IgD-negative memory B cell (primary cell): ENCODE data around the gene SLC25A33. TPM values are rescaled to one million over a fixed set of nuclear protein-coding genes. Genes with fewer than 3 reads are reported as not detected.

Source experiments
- H3K27ac Mint-ChIP-seq, 3 donors: one replicate each; pipeline ENCODE4 v1.8.0; 2020 to 2022; ENCODE audit warnings: mild to moderate bottlenecking in 3 of 3, mixed read lengths in 3 of 3, moderate library complexity in 1 of 3
- H3K27me3 Mint-ChIP-seq: one replicate; pipeline ENCODE4 v1.8.0; 2021; ENCODE audit warnings: mixed read lengths
- H3K36me3 Mint-ChIP-seq: one replicate; pipeline ENCODE4 v1.8.0; 2020; ENCODE audit warnings: mild to moderate bottlenecking, mixed read lengths
- H3K4me1 Mint-ChIP-seq, 3 donors: one replicate each; pipeline ENCODE4 v1.8.0; 2020 to 2022; ENCODE audit warnings: mixed read lengths in 3 of 3, mild to moderate bottlenecking in 1 of 3
- H3K4me3 Mint-ChIP-seq, 4 donors: one replicate each; pipeline ENCODE4 v1.8.0; 2020 to 2022; ENCODE audit warnings: mild to moderate bottlenecking in 4 of 4, mixed read lengths in 4 of 4, moderate library complexity in 3 of 4
- H3K9me3 Mint-ChIP-seq, 3 donors: one replicate each; pipeline ENCODE4 v1.8.0; 2020 to 2021; ENCODE audit warnings: mixed read lengths in 3 of 3, mild to moderate bottlenecking in 1 of 3
- polyA plus RNA-seq: library from polyadenylated mRNA; unstranded; fragments of 300-500 nt; fragmentation: Illumina TruSeq; gene quantifications from one replicate; pipeline ENCODE4 v1.2.3, GENCODE V29; 2021

The SLC25A33 gene
- polyA plus RNA-seq, 1 donor from 2014 or later, result 7.5 TPM

DNA sequence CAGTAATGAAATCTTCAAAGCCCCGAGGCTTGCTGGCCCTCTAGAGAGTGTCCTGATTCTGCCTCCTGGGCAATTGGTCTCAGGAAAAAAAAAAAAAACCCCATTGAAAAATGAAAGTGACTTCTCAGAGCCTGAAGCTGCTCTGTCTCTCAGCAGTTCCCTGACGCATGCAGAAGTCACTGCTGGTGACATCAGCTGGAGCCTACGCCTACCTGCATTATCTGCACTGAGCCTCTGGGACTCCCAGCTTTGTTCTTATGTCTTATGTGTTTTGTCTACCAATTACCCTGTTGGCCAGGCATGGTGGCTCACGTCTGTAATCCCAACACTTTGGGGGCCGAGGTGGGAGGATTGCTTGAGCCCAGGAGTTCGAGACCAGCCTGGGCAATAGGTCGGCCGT, 10.1 kb upstream of the SLC25A33 start:
- Mint-ChIP-seq H3K4me3 (no peak overlapping the region), H3K27me3 (no peaks in the 10 kb centered on the region), H3K27ac (no peak overlapping the region), H3K9me3 (no peaks in the 10 kb centered on the region), H3K4me1 (peaks cover 0 to 4% (median 3%) of the 10 kb centered on the region in 3 donors), H3K36me3 (no peaks in the 10 kb centered on the region)

DNA sequence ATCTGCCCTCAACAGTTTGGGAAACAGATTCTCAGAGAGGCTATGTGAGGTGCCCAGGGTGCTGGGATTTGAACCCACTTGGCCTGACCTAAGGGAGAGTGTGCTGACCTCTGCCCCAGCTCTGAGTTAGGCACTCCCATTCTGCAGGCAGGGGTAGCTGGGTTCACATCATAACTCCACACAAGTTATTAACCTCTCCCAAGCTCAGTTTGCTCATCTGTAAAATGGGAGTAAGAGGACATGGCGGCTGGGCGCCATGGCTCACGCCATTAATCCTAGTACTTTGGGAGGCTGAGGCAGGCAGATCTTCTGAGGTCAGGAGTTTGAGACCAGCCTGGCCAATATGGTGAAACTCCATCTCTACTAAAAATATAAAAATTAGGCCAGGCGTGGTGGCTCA, 8.9 kb upstream of the SLC25A33 start:
- peaks cover 0 to 3% (median 0%) of the 10 kb centered on the region in 3 donors for H3K4me1 Mint-ChIP-seq
- H3K9me3 Mint-ChIP-seq, result no peaks in the 10 kb centered on the region
- no peak overlapping the region for H3K4me3 Mint-ChIP-seq
- no peaks in the 10 kb centered on the region for H3K36me3 Mint-ChIP-seq
- H3K27ac Mint-ChIP-seq, result no peak overlapping the region
- no peaks in the 10 kb centered on the region for H3K27me3 Mint-ChIP-seq

DNA sequence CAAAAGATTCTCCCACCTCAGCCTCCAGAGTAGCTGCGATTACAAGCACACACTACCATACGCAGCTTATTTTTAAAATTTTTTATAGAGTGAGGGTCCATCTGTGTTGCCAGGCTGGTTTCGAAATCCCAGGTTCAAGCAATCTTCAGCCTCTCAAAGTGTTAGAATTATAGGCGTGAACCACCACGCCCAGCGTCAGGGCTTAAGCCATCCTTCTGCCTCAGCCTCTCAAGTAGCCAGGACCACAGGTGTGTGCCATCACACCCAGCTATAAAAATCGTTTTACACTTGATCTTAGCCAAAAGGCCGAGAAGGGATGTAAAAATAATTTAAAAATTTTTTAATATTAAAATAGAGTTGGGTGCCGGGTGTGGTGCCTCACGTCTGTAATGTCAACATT, 4.3 kb upstream of the SLC25A33 start:
- H3K9me3 Mint-ChIP-seq, result no peaks in the 10 kb centered on the region
- peaks cover under 1 to 11% (median 8%) of the 10 kb centered on the region in 3 donors for H3K4me1 Mint-ChIP-seq
- H3K27me3 Mint-ChIP-seq, result no peaks in the 10 kb centered on the region
- H3K36me3 Mint-ChIP-seq, result no peaks in the 10 kb centered on the region
- H3K4me3 Mint-ChIP-seq, result no peak overlapping the region
- no peak overlapping the region for H3K27ac Mint-ChIP-seq

DNA sequence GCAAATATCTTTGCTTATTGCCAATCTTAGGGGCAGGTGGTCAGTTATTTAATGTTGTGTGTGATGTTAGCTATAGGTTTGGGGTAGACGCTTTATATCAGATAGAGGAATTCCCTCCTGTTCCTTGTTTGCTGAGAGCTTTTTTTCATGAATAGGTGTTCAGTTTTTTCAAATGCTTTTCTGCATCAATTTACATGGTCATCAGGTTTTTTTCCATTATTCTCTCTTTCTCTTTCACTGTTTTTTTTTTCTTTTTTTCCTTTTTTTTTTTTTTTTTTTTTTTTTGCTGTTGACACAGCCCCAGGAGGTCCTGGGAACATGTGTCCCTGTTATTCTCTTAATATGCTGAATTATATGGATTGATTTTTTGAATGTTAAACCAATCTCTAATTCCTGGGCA, 3.0 kb upstream of the SLC25A33 start:
- peak overlapping the region in 1 of 4 donors; percentile 43 for H3K4me3 Mint-ChIP-seq
- H3K27ac Mint-ChIP-seq, result peak overlapping the region in 1 of 3 donors; percentile 62
- H3K27me3 Mint-ChIP-seq, result no peaks in the 10 kb centered on the region
- no peaks in the 10 kb centered on the region for H3K36me3 Mint-ChIP-seq
- H3K4me1 Mint-ChIP-seq, result peaks cover 8 to 19% (median 15%) of the 10 kb centered on the region in 3 donors
- H3K9me3 Mint-ChIP-seq, result no peaks in the 10 kb centered on the region

DNA sequence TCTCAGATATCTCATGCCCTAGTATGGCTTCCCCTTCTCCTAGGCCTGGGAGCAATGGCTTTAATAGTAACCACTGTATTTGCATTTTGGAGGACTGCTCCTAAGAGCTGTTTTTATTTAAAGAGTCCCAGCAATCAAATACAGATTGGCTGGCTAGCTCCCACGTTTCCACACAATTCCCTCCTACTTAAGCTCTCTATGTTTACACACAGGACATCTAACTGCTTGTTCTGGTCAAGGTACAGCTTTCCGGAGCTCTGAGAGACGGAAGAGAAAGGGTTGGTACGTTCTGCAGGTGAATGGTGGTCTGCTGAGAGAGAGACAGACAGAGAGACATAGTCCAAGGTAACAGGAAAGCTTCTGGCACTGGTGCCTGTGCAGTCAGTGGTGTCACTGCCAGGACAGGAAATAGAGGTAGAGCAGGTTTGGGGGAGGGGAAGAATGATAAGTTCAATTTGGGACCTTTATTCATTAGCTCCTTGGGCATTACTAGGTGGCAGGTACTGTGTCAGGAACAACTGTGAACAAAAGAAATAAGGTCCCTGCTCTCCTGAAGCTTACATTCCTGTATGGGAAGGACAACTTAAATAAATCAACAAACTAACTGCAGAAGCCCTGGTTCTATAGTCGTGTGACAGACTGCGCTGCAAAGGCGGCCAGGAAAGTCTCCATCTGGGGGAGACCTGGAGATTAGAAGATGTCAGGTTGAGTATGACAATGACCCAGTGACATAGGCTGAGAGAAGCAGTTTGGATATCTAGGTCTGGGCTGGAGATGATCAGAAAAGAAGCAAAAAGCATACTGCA, 1.2 kb upstream of the SLC25A33 start:
- Mint-ChIP-seq H3K27me3 (no peaks in the 10 kb centered on the region), H3K4me1 (peaks cover 15 to 25% (median 21%) of the 10 kb centered on the region in 3 donors)

DNA sequence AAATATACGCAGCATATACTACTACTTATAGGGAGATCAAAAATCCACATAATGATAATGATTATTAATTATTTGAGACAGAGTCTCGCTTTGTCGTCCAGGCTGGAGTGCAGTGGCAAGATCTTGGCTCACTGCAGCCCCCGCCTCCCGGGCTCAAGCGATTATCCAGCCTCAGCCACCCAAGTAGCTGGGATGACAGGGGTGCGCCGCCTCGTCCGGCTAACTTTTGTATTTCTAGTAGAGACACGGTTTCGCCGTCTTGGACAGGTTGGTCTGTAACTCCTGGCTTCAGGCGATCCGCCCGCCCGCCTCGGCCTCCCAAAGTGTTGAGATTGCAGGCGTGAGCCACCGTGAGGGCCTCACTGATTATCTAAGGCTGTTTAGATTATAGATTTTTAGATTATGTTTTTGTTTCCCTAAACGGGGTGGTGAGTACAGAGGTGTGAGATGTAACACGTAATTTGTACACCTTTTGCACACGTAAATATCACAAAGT, 548 bp upstream of the SLC25A33 start:
- Mint-ChIP-seq H3K9me3 (no peaks in the 10 kb centered on the region), H3K27me3 (no peaks in the 10 kb centered on the region), H3K36me3 (no peaks in the 10 kb centered on the region), H3K4me3 (peak overlapping the region; percentile 75 to 94 (median 84)), H3K27ac (peak overlapping the region; percentile 92 to 96 (median 93)), H3K4me1 (peaks cover 15 to 25% (median 21%) of the 10 kb centered on the region in 3 donors)

More for the DNA sequence above, 1.2 kb upstream of the SLC25A33 start:
- Mint-ChIP-seq H3K27ac (peak overlapping the region in 2 of 3 donors; percentile 92 to 96), H3K36me3 (no peaks in the 10 kb centered on the region), H3K4me3 (peak overlapping the region; percentile 64 to 79 (median 74)), H3K9me3 (no peaks in the 10 kb centered on the region)

DNA sequence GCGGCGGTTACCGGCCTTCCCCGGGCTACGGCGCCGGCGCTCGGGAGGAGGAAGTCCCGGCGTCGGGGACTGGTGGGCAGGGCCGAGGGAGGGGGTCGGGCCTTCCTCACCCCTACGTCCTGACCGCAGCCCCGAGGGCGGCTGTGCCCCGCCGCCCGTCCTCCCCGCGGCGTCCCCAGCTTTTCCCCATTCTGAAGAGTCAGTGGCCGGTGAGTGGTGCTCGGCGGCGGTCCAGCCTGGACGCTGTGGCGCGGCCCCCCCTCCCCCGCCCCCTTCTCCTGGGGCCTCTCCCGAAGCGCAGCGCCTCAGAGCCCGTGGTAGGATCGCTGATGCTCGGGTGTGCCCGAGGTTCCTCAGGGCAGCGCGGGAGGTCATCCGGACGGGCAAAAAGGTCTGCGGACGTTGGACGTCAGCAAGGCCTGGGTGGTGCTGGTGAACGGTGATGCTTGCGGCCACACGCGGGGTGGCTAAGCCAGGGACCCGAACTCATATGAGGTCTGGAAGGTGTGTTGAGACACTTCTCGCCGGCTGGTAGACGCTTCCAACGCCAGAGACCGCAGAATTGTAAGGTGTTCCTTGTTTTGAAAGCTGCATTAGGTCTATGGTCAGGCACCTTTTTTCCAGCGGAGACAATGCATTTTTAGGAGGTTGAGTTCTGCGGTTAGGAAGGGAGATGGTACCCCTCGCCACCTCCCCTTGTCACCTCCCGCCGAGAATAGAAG, 725 bp downstream of the SLC25A33 start:
- H3K36me3 Mint-ChIP-seq, result no peaks in the 10 kb centered on the region
- peaks cover 22 to 25% (median 24%) of the 10 kb centered on the region in 3 donors for H3K4me1 Mint-ChIP-seq
- H3K9me3 Mint-ChIP-seq, result no peaks in the 10 kb centered on the region
- H3K4me3 Mint-ChIP-seq, result peak overlapping the region; percentile 91 to 96 (median 95)
- no peaks in the 10 kb centered on the region for H3K27me3 Mint-ChIP-seq
- H3K27ac Mint-ChIP-seq, result peak overlapping the region; percentile 96 to 97 (median 97)

DNA sequence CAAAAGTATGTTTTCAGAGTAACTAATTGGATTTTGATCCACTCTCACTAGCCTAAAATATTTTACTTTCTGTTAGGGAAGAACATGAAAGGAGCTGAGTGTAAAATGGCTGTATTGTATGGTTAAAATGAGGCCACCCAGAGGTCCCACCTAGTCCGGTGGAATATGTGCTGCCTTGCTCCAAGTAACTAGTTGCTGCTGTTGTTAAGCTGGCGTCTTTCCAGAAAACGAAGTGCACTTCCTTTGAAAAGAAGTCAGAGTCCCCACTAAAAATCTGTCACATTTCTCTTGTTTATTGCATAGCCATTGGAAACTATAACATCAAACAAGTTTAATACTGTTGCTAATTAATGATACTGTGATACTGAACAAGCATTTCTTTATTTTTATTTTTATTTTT, 3.2 kb downstream of the SLC25A33 start:
- Mint-ChIP-seq H3K36me3 (no peaks in the 10 kb centered on the region), H3K4me1 (peaks cover 26 to 29% (median 26%) of the 10 kb centered on the region in 3 donors), H3K27ac (peak overlapping the region in 1 of 3 donors; percentile 70), H3K9me3 (no peaks in the 10 kb centered on the region), H3K27me3 (no peaks in the 10 kb centered on the region), H3K4me3 (peak overlapping the region in 1 of 4 donors; percentile 91)

DNA sequence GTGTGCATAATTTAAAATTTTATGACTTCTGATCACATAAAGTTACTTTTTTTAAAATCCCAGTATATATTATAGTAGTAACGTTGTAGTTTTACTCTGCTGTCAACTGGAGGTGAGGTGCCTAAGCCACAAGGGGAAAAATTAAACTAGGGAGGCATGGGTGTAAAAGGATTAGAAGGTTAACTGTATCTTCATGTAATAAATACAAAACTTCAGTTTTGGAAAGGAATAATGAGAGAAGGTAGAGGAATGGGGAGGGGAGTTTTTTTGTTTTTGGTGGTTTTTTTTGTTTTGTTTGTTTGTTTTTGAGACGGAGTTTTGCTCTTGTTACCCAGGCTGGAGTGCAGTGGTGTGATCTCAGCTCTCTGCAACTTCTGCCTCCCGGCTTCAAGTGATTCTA, 5.7 kb downstream of the SLC25A33 start:
- H3K36me3 Mint-ChIP-seq, result no peaks in the 10 kb centered on the region
- H3K27ac Mint-ChIP-seq, result peak overlapping the region in 1 of 3 donors; percentile 68
- no peaks in the 10 kb centered on the region for H3K27me3 Mint-ChIP-seq
- no peaks in the 10 kb centered on the region for H3K9me3 Mint-ChIP-seq
- H3K4me3 Mint-ChIP-seq, result peak overlapping the region in 1 of 4 donors; percentile 22
- H3K4me1 Mint-ChIP-seq, result peaks cover 15 to 26% (median 23%) of the 10 kb centered on the region in 3 donors

DNA sequence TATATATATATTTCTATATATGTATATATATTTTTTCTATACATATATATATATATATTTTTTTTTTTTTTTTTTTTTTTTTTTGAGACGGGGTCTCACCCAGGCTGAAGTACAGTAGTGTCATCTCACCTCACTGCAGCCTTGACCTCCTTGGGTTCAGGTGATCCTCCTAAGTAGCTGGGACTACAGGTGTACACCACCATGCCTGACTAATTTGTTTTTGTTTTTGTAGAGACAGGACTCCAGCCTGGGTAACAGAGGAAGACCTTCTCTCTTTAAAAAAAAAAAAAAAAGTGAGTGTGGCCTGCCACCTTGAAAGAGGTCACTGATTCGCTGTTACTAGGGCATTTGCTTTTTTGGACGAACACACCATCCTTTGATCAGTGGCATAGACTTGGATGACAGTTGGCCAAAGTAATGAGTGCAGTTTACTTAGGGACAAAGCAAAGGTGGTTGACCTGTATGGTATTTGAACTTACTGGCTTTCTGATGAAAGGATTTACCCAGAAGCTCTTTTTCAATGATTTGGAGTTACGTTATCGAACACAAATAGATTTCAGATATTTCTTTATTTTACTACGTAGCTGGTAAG, 10.8 kb downstream of the SLC25A33 start:
- H3K27ac Mint-ChIP-seq, result no peak overlapping the region
- no peaks in the 10 kb centered on the region for H3K27me3 Mint-ChIP-seq
- no peak overlapping the region for H3K4me3 Mint-ChIP-seq
- H3K9me3 Mint-ChIP-seq, result no peaks in the 10 kb centered on the region
- peaks cover 1 to 9% (median 5%) of the 10 kb centered on the region in 3 donors for H3K4me1 Mint-ChIP-seq
- no peaks in the 10 kb centered on the region for H3K36me3 Mint-ChIP-seq

DNA sequence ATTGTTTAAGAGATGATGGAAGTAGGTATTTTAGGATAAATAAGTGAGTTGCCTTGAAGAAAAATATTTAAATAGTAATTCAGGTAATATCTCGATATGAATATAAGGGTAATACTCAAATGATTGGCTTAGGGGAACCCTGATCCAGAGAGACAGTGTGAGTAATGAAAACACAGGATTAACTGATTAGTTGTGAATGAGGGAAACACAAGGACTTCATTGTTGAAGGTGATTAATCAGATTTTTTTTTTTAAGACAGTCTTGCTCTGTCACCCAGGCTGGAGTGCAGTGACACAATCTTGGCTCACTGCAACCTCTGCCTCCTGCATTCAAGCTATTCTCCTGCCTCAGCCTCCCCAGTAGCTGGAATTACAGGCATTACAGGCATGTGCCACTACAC, 12.7 kb downstream of the SLC25A33 start:
- no peaks in the 10 kb centered on the region for H3K9me3 Mint-ChIP-seq
- peaks cover 1 to 5% (median 5%) of the 10 kb centered on the region in 3 donors for H3K4me1 Mint-ChIP-seq
- H3K27me3 Mint-ChIP-seq, result no peaks in the 10 kb centered on the region
- peaks cover 1% of the 10 kb centered on the region for H3K36me3 Mint-ChIP-seq
- no peak overlapping the region for H3K27ac Mint-ChIP-seq
- no peak overlapping the region for H3K4me3 Mint-ChIP-seq

DNA sequence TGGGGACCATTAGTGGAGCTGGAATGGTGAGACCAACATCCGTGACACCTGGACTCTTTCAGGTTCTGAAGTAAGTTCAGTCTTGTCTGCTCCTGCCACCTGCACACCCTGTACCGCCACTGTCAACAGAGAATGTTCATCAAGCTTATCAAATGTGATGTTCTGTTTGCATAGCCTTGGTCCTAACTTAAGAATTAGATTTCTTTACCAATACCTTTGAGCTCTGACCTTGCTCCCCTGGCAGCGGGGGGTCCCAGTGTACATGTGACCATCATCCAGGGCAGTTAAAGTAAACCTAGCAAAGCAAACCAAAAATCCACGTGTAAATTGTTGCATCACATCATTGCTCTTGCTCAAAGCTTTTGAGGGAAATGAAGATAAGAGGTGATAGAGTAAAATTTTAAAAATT, 14.5 kb downstream of the SLC25A33 start:
- H3K27ac Mint-ChIP-seq, result peak overlapping the region in 1 of 3 donors; percentile 83
- peaks cover 5% of the 10 kb centered on the region for H3K36me3 Mint-ChIP-seq
- H3K27me3 Mint-ChIP-seq, result no peaks in the 10 kb centered on the region
- no peaks in the 10 kb centered on the region for H3K9me3 Mint-ChIP-seq
- H3K4me1 Mint-ChIP-seq, result peaks cover 5 to 7% (median 6%) of the 10 kb centered on the region in 3 donors
- no peak overlapping the region for H3K4me3 Mint-ChIP-seq

DNA sequence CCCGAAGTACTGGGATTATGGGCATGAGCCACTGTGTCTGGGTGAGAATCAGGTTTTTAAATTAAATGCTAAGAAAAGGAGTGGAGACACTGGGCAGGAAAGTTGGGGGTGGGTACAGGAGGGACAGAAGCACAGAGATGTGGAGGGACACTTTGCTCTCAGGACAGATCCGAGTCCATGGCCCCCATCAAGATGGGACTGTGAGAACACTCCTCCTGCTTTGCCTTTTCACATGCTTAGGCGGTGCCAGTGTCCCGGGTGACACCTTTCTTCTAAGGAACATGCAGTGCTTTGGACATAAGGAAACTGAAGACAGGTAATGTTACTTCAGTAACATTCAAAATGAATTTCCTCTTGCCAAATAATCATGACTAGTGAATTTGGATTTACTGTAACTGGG, 16.7 kb downstream of the SLC25A33 start:
- no peak overlapping the region for H3K4me3 Mint-ChIP-seq
- peaks cover 10 to 13% (median 11%) of the 10 kb centered on the region in 3 donors for H3K4me1 Mint-ChIP-seq
- peak overlapping the region in 1 of 3 donors; percentile 35 for H3K27ac Mint-ChIP-seq
- no peaks in the 10 kb centered on the region for H3K9me3 Mint-ChIP-seq
- no peaks in the 10 kb centered on the region for H3K27me3 Mint-ChIP-seq
- H3K36me3 Mint-ChIP-seq, result peaks cover 5% of the 10 kb centered on the region

DNA sequence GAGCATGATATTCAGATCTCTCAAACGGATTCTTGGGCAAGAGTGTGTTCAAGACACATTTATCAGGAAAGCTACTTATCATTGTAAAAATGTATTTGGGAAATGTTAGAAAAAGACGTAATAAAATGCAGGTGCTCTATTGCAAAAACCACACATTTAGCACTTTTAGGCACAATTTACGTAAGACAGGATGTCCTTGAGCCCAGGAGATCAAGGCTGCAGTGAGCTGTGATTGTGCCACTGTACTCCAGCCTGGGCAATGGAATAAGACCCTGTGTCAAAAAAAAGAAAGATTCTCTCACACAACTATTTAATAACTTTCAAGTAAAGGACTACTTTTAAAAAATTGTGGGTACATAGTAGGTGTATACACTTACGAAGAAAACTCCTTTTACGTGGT, 18.4 kb downstream of the SLC25A33 start:
- no peak overlapping the region for H3K4me3 Mint-ChIP-seq
- no peaks in the 10 kb centered on the region for H3K27me3 Mint-ChIP-seq
- peaks cover 5% of the 10 kb centered on the region for H3K36me3 Mint-ChIP-seq
- peak overlapping the region in 2 of 3 donors; percentile 13 to 28 for H3K27ac Mint-ChIP-seq
- peaks cover 8 to 13% (median 10%) of the 10 kb centered on the region in 3 donors for H3K4me1 Mint-ChIP-seq
- H3K9me3 Mint-ChIP-seq, result no peaks in the 10 kb centered on the region
